GM19240 (cell line): ENCODE data around the gene MBP.

Experiments
- DNase-seq: peaks from one replicate; pipeline ENCODE4 v3.0.0; 2011; ENCODE audit warnings: low spot score; ENCODE audit not compliant: insufficient read length

MBP gene

DNA sequence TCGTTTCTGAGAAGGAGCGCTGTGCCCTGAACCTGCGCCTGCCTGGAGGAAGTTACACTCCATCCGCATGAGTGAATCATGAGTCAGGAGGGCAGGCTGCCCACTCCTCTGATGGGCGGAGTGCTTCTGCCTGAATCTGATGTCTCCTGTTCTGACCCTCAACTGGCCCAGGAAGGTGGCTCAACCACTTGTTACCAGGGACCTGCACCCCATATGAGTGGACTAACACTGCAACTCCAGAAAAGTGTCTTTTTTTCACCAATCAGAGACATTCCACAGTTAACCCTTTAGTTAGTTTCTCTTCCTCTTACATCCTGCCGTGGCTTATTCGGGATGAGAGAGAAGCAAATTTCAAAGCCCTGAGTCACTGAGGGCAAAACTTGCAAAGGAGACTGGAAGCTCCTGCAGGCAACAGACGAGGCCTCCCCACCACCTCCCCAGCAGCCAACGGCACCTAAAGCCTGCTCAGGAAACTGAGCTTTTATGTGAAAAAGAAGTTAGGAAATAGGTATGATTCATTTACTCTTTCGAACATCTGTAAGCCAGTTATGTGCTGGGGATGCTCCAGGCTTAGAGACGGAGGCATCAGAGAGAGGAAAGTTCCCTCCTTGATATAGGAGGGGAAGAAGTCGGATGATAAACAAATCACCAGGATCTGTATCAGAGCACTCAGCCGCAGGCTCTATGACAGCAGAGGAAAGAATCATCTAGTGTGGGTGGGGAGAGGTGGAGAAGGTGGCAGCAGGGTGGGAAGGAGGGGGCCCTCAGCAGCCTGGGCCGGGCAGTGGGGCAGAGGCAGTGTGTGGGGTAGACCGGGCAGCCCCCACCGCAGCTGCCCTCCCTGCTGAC, 30.9 kb downstream of the MBP start:
- DNase-seq: no peak

DNA sequence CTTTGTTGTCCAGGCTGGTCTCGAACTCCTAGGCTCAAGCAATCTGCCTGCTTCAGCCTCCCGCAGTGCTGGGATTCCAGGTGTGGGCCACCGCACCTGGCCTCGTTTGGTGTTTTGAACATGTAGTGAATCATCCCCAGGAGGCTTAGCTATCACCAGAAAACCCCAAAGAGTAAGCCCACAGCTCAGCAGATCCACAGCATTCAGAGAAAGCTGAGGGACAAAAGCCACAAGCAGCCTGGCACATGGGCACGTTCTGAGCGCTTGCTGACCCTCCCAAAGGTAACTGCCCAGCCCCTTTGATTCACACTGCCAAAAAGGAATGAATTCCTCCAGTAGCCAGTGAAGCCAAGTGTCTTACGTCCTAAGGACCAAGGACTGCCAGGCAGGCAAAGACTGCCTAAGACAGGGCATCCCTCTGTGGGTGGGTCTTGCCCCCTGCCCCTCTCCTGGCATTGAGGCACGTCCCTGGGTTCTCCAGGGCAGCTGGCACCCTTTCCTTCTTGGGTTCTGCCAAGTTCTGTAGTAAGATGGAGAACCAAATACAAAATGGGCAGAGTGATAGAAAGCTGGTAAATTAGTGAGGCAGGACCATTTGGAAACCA, 31.7 kb downstream of the MBP start:
- DNase-seq: no peak

GRCh38 chr18:77099485-77100370, 32.9 kb downstream of the MBP start:
- DNase-seq: no peak

GRCh38 chr18:77098538-77099174, 33.9 kb downstream of the MBP start:
- DNase-seq: no peak

DNA sequence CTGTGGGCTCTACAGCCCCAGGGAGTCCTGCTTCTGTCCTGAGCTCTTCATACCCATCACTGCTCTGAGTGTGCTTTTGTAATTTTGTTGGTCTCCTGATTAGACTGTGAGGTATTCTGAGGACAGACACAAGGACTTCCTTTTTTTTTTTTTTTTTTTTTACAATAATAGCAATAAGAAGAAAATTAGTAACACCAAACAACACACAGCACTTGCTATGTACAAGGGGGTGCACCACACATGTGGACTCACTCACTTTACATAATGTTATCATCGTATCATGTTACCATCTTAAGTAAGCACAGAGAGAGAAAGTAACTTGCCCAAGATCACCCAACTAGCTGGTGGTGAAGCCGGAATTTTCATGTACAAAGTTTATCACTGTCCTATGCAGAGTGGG, 34.6 kb downstream of the MBP start:
- no peak for DNase-seq

GRCh38 chr18:77096936-77097886, 35.4 kb downstream of the MBP start:
- DNase-seq: no peak

GRCh38 chr18:77095391-77096371, 36.9 kb downstream of the MBP start:
- no peak for DNase-seq

DNA sequence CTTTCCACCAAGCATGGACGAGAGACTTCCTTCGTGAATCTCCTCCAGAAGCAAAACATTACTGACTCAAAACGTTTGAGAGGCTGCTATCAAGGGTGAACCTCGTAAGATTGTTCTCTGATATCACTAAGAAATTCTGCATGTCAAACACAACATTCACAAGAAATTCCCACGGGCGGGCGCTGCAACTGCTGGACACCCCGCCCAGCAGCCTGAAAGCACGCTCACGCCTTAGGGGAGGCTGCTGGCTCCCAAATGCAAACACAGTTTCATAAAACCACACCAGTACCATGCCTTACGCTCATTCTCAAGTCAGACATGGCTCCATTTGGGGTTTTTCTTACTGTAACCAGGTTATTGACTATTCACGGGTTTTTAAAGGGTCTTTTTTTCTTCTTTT, 39.0 kb downstream of the MBP start:
- DNase-seq: no peak

- DNase-seq: no peak
These were observed 39.5 kb downstream of the MBP start for GRCh38 chr18:77093067-77093430.

GRCh38 chr18:77092104-77093066, 40.2 kb downstream of the MBP start:
- DNase-seq: no peak

- no peak for DNase-seq
These were observed 41.2 kb downstream of the MBP start for GRCh38 chr18:77091366-77091765.

DNA sequence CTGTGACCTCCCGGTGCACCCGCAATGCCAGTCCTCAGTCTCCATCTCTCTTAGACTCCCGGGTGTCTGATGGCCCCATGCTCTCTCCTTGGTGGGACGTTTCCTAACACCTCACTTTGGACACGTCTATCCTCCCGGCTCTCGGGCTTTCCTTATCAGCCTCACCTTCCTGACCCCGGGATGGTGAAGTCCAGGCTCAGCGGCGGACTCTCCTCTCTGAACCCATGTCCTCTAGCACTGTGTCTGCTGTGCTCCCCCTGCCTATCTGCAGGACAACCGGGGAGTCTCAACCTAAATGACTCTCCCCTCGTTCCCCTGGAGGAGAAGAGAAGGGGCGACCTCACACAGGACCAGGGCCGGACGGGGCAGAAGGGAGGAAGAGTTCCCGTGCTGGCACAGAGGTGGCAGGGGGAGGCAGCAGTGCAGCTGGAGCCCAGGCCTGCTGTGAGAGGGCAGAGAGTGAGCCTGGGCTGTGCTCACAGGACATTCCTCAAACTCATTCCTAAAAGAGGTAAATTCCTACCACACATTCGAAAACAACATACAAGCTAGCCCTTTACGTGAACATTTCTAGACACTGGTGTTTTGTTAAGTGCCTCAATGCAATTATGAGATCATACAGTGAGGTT, 41.9 kb downstream of the MBP start:
- DNase-seq: no peak

DNA sequence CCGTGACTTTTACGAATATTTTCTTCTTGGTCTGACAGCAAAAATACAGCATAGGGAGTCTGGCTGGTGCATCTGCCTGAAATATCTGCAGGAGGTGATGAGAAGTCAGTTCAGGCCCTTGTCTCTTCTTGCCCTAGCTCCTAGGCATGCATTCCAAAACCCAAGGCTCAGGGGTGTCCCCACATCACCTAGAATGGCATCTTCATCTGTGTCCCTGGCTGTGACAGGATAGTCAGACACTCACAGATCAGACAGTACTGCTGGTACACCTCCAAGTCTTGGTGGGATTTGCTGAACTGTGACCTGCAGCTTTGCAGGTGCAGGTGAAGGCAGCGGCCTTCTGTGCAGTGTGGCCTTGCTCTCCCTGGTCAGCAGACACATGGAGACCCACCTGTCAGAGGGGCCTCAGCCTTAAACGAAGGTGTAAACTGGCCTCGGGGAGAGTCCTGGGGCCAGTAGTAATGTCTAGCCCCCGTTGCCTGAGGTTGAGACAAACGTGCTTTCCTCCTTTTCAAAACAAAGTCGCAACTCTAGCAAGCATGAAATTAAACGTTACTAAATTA, 42.8 kb downstream of the MBP start:
- DNase-seq: no peak

- no peak for DNase-seq
These were observed 43.4 kb downstream of the MBP start for GRCh38 chr18:77088963-77089722.

GRCh38 chr18:77087393-77088141, 45.0 kb downstream of the MBP start:
- no peak for DNase-seq
